Brain pericyte (primary cell): ENCODE data around the gene GRAMD1B.

Experiments used
- DNase-seq: peaks from one replicate; pipeline ENCODE4 v3.0.0-alpha.2; 2012; ENCODE audit warnings: low read depth, low spot score

GRAMD1B gene

DNA sequence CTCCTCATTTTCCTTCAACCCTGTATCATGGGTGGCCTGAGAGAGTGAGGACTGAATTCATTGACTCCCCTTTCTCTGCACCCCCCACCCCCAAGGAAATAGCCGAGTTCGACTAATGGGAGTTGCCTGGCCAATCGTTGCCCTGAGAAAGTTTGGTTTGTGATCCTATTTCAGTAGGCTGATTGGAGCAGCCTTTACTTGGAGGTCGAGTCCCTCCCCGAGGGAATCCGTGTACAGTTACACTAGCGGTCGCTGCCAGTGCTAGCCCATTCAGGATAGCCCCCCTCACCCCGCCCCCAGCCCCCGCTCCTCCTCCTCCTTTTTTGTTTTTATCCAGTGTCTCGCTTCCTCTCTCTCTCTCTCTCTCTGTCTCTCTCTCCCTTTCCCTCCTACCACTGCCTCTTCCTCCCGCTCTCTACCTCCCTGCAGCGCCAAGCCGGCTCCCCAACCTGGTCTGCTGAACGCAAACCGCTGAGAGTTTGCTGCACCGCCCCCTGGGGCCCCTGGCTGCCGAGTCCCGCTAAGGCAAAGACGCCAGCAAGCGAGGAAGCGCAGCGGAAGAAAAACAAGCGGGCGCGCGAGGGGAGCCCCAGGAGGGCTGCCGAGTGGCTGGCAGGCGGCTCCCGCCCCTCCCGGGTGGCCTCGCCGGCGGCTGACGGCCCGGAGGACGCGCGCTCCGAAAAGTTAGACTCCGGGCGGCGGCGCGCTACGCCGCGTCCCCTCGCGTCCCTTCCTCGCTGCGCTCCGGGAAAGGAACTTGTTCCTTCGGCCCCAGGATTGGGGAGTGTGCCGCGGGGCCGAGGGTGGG, at the start of gene GRAMD1B:
Gene GRAMD1B, plus strand, starts transcription at position 357 of the 808 bp plus-strand sequence. CDS start 524 bp downstream, outside the sequence.
- peak; percentile 37 for DNase-seq

DNA sequence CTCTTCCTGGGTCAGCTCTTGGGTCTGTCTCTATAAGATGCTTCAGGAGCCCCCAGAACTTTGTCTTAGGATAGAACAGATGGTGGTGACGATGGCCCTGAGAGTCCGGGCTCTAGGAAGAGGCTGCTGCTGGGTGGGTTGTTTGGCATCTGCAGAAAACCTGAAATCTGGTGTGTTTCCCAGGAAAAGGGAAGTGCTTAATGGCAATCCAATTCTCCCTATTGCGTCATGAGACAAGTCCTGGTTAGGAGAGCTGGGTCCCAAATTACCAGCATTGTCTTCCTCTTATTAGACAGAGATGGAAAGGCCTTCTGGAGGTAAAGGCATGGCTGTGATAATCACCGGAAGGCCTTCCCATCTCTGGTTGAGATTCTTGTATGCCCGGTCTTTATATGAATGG, 48.9 kb upstream of the GRAMD1B start:
- DNase-seq, result no peak

- DNase-seq, result no peak
These were observed 48.1 kb upstream of the GRAMD1B start for GRCh38 chr11:123381817-123382554.

DNA sequence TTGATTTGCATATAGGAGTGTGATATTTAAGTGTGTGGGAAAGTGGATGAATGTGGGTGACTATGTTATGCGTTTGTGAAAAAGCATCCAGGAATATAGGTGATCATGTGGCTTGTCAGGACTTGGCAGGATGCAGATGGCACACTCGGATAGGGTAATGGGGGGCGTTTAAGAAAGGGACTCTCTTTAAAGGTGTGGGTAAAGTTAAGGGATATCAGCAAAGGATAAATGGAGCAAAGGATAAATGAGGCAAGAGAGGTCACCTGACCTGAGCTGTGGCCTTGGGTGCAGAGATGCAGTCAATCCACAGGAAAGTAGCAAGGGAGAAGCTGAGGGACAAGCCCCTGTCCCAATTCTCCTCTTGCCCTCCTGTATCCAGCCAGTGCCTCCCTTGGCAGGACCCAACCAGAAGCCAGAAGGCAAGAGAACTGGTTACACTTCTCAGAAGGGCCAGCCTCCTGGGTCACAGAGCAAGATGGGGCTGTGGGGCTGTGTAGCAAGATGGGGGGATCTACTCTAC, 47.5 kb upstream of the GRAMD1B start:
- no peak for DNase-seq

DNA sequence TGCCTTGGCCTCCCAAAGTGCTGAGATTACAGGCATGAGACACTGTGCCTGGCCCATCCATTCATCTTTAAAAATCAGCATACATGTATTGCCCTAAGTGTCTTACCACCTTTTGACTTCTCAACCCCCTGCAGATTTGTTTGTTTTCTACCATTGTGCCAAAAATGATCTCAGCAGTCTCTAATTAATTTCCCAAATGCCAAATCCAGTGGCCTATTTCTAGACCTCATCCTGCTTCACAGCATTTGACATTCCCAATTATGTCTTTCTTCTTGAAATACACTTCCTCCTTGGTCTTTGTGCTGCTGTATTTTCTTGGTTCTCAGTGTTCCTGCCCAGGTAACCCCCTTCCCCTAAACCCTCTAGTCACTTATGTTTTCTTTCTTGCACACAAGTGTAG, 46.0 kb upstream of the GRAMD1B start:
- no peak for DNase-seq

- no peak for DNase-seq
These were observed 43.1 kb upstream of the GRAMD1B start for GRCh38 chr11:123386796-123387510.

GRCh38 chr11:123388640-123389039, 41.4 kb upstream of the GRAMD1B start:
- DNase-seq, result no peak

GRCh38 chr11:123390146-123390545, 39.9 kb upstream of the GRAMD1B start:
- DNase-seq, result no peak

- no peak for DNase-seq
These were observed 38.3 kb upstream of the GRAMD1B start for GRCh38 chr11:123391646-123392348.

GRCh38 chr11:123392431-123392830, 37.6 kb upstream of the GRAMD1B start:
- DNase-seq, result no peak

GRCh38 chr11:123392844-123393243, 37.2 kb upstream of the GRAMD1B start:
- DNase-seq, result no peak

DNA sequence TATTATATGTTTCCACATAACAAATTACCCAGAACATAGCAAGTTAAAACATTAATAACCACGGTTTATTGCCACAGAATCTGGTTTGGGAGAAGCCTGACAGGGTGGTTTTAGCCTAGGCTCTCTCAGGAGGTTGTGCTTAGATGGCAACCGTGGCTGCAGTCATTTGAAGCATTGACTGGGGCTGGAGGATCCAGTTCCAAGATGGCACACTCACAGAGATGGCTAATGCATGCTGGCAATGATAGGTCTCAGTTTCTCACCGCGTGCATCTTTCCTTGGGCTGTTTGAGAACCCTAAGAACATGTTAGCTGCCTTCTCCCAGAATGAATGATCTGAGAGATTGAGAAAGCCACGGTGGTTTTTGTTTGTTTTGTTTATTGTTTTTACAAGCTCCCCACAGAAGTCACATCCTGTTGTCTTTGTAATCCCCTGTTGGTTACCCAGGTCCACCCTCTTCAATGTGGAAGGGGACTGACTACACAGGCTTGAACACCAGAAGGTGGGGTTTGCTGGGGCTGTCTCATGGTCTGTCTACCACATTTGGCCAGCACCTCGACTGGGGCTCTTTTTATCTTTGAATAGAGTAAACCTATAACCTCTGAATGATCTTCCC, 36.6 kb upstream of the GRAMD1B start:
- no peak for DNase-seq

DNA sequence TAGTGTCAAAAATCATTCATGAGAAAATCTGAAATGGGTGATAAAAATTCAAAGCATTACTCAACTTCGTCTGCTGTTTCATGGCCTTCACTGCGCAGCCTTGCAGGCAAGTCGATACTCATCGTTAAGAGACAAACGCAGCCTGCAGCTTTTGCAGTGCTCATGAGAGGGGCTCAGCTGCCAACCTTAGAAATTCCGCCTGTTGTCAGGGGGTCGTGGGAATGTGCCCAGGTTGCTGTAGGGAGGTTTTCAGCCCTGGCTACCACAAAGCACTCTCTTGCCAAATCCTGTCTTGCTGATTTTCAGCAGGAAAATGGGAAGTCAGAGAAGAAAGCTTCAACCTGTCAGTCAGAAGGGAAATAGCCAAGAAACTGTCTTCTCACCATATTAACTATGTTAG, 25.4 kb upstream of the GRAMD1B start:
- no peak for DNase-seq

DNA sequence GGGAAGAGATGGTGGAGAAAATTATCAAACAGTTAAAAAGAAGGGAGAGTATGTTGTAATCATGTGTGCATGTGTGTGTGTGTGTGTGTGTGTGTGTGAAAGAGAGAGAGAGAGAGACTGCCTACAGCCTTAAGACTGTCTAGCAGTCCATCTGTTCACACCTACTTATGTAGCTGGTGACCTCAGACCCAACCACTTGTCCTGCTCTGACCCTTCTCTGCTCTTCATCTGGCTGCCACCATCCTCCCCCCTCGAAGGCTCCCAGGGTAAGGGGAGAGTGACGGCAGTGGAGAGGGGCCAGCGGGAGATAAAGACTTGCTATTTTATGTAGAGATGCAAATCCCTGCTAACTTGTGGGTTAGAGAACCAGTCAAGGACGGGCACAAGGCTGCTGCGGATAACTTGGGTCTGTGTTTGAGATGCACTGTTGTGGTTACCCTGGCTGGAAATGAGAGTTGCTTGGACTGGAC, 24.9 kb upstream of the GRAMD1B start:
- no peak for DNase-seq

- no peak for DNase-seq
These were observed 23.5 kb upstream of the GRAMD1B start for GRCh38 chr11:123406441-123407129.

DNA sequence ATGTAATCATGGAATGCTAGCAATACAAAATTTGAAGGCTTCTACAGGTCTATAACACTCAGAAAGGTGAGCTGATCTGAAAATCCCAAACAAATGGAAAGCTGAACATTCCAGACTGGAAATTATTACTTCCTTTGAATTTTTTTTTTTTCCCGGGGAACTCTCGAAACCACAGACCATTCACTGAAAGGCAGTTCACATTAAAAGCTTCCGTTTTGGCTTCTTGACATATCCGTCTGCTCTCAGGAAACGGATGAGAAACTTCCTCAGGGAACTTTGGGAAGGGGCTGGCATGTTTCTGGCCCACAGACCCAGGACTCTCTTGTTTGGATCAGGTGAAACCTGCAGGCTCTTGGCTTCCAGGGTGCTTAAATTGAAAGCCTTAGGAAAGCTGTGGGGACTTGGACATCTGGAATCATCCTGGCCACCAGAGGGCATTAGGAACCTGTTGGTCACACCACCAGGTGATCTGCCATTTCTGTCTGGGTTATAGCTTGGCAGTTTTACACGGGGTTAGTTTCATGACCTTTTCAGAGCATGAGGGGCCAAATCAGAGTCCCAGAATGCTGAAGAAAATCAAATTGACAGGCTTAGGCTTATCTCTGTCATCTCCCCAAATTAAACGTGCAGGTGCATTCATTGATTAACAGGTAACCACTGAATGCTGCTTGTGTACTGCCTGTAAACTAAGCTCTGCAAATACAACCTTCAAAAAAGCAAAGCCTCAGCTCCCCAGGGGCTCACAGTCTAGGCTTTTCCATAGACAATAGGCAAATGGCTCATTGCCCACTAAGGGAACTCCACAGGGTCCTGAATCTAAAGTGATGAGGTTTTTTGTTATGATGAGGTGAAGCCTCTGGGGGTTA, 22.7 kb upstream of the GRAMD1B start:
- peak; percentile 13 for DNase-seq

DNA sequence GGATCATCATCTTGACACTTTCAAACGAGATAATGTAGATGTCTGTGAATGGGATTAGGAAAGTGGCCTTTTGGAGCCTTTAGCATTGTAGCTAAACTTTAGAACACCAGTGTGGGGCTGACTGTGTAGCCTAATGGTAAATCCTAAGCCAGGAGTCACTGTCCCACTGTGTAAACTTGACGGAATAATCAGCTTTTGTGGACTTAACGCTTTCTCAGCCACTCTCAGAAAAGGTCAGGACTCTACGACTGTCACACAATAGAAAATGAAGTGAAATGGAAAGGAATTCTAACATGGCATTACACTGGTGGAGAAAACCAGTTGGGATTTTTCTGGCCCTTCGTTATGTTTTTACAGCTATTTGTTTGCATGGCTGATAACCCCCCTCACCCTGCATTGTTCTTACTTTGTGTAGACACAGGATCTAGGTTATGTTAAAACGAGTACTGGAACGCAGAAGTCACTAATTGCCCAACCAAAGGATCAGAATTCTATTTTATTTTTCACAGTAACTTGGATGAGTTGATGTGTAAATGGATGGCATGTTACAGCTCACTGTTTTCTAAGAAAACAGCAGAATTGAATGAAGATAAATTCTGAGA, 22.0 kb upstream of the GRAMD1B start:
- no peak for DNase-seq

DNA sequence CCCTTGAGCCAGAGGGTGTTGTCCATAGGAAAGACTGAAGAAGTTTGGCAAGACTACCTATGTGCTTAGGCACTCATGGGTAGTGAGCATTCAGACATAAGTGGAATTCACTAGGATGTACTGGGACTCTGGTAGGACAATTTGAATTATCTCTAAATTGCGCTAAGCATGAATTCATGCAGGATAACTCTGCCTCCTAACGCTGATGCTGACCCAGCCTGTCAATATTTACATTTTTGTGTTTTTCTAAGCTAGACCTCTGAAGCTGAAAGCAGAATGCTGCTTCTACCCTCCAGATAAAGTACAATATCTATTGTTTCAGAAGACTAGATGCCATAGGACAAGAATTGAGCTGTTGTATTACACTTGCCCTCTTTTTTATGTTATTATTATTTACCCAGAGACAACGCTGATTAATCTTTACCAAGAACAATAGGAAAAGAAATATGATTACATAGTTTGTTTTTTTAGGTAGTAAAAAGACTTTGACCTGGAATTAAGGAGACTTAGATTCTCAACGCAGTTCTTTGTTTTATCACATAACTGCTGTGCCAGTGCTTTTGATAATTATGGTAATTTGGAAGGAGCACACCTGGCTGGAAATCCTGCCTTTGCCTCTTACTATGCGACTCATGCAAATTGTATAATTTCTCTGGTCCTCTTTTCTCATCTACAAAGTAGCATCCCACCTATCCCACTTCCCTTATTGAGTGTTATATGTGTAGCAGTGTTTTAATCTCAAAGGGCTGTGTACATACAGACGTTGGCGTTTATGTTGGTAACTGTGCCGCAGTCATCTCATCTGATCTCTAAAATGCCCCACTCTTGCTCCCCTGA, 21.2 kb upstream of the GRAMD1B start:
- DNase-seq, result no peak
